HL-60 (cell line): ENCODE data around the gene SMIM38.

Experiments used
- DNase-seq, 2 experiments: peaks; one replicate each; pipeline ENCODE4 v3.0.0-alpha.2; 2010 to 2020; ENCODE audit warnings: low read depth in 1 of 2, low spot score in 1 of 2
- H3K27ac ChIP-seq: fragments of 250-450 bp; sonication (Bioruptor Pico); replicated peaks from 2 replicates; pipeline ENCODE4 v1.5.1; 2020; ENCODE audit warnings: mild to moderate bottlenecking, moderate library complexity
- H3K27me3 ChIP-seq: fragments of 250-450 bp; sonication (Bioruptor Pico); 2 replicates; pipeline ENCODE4 v1.5.1; 2021; ENCODE audit warnings: mild to moderate bottlenecking, moderate library complexity; ENCODE audit not compliant: insufficient read depth, poor library complexity, severe bottlenecking
- H3K4me3 ChIP-seq: replicated peaks from 2 replicates; pipeline ENCODE4 v1.5.1; 2011; ENCODE audit warnings: mild to moderate bottlenecking, control low read depth, low read length; ENCODE audit not compliant: insufficient read depth
- CTCF ChIP-seq: IDR thresholded peaks from one replicate; pipeline ENCODE4 v1.5.1; 2011; ENCODE audit warnings: low read length, control low read depth, inconsistent platforms; ENCODE audit not compliant: insufficient read depth
- GABPA ChIP-seq: IDR thresholded peaks from 2 replicates; pipeline ENCODE4 v1.6.1; 2012; ENCODE audit warnings: low read depth
- POLR2AphosphoS5 ChIP-seq: IDR thresholded peaks from 2 replicates; pipeline ENCODE4 v1.6.1; 2012; ENCODE audit warnings: low read depth
- REST ChIP-seq: IDR thresholded peaks from 2 replicates; pipeline ENCODE4 v1.6.1; 2012; ENCODE audit warnings: low read depth; ENCODE audit not compliant: insufficient replicate concordance
- SPI1 ChIP-seq: IDR thresholded peaks from 2 replicates; pipeline ENCODE4 v1.6.1; 2012; ENCODE audit warnings: low read depth, mild to moderate bottlenecking, borderline replicate concordance

SMIM38 gene

GRCh38 chr11:69113646-69114340, 41.9 kb upstream of the SMIM38 start:
- no peak for DNase-seq
- Histone ChIP-seq H3K27me3 (no peaks in the 10 kb centered on the region), H3K27ac (no peak overlapping the region), H3K4me3 (no peak overlapping the region)
- TF ChIP-seq POLR2AphosphoS5: no peak
- TF ChIP-seq SPI1: no peak
- TF ChIP-seq GABPA: no peak
- no peak for TF ChIP-seq REST
- TF ChIP-seq CTCF: no peak

GRCh38 chr11:69114362-69114761, 41.4 kb upstream of the SMIM38 start:
- TF ChIP-seq SPI1 (no peak), POLR2AphosphoS5 (no peak), GABPA (no peak), CTCF (no peak), REST (no peak)
- Histone ChIP-seq H3K27me3 (no peaks in the 10 kb centered on the region), H3K4me3 (no peak overlapping the region), H3K27ac (no peak overlapping the region)
- no peak for DNase-seq

GRCh38 chr11:69114811-69115523, 40.8 kb upstream of the SMIM38 start:
- no peaks in the 10 kb centered on the region for H3K27me3 ChIP-seq
- DNase-seq: no peak
- no peak overlapping the region for H3K4me3 ChIP-seq
- TF ChIP-seq SPI1 (no peak), CTCF (no peak), POLR2AphosphoS5 (no peak), REST (no peak), GABPA (no peak)
- H3K27ac ChIP-seq: no peak overlapping the region
